Endothelial cell (in vitro differentiated cells): ENCODE measurements around the gene PIK3C2G. TPM values are rescaled to one million over a fixed set of nuclear protein-coding genes. Genes with fewer than 3 reads are reported as not detected.

Experiments used
- DNase-seq: peaks from one replicate; pipeline ENCODE4 v3.0.0; 2021; ENCODE audit warnings: low spot score
- H3K27ac Mint-ChIP-seq: one replicate; pipeline ENCODE4 v1.8.0; 2021; ENCODE audit warnings: mixed read lengths, inconsistent platforms; ENCODE audit not compliant: unreplicated experiment
- H3K27me3 Mint-ChIP-seq: one replicate; pipeline ENCODE4 v1.8.0; 2021; ENCODE audit warnings: mild to moderate bottlenecking, moderate library complexity, mixed read lengths, inconsistent platforms; ENCODE audit not compliant: unreplicated experiment
- H3K36me3 Mint-ChIP-seq: one replicate; pipeline ENCODE4 v1.8.0; 2021; ENCODE audit warnings: mild to moderate bottlenecking, low read depth, mixed read lengths, inconsistent platforms; ENCODE audit not compliant: unreplicated experiment
- H3K4me1 Mint-ChIP-seq: one replicate; pipeline ENCODE4 v1.8.0; 2021; ENCODE audit warnings: mild to moderate bottlenecking, mixed read lengths, inconsistent platforms; ENCODE audit not compliant: unreplicated experiment
- H3K4me3 Mint-ChIP-seq: one replicate; pipeline ENCODE4 v1.8.0; 2021; ENCODE audit warnings: mild to moderate bottlenecking, mixed read lengths, inconsistent platforms; ENCODE audit not compliant: unreplicated experiment
- H3K9me3 Mint-ChIP-seq: one replicate; pipeline ENCODE4 v1.8.0; 2021; ENCODE audit warnings: mixed read lengths, inconsistent platforms; ENCODE audit not compliant: unreplicated experiment
- total RNA-seq: library from RNA; stranded (reverse); fragmentation: NEBNext Ultra II Directional; extraction: Animal tissue kit (Norgen Biotek cat#: 25700); gene quantifications from one replicate; pipeline ENCODE4 v1.2.1, GENCODE V29; 2021; ENCODE audit not compliant: unreplicated experiment
- TF ChIP-seq, protein P1 (sequence below): fragments of 200-600 bp; sonication (generic); IDR thresholded peaks from one replicate; pipeline ENCODE4 v1.5.0; 2021; ENCODE audit warnings: antibody characterized with exemption; ENCODE audit not compliant: unreplicated experiment

PIK3C2G gene
- total RNA-seq, 1 donor from 2014 or later = not detected

GRCh38 chr12:18546399-18546798 is 285.1 kb downstream of the PIK3C2G start:
- H3K27me3 Mint-ChIP-seq = peaks cover 1% of the 10 kb centered on the region
- H3K27ac Mint-ChIP-seq = no peak overlapping the region
- no peaks in the 10 kb centered on the region for H3K36me3 Mint-ChIP-seq
- no peaks in the 10 kb centered on the region for H3K9me3 Mint-ChIP-seq
- TF ChIP-seq, protein P1, sequence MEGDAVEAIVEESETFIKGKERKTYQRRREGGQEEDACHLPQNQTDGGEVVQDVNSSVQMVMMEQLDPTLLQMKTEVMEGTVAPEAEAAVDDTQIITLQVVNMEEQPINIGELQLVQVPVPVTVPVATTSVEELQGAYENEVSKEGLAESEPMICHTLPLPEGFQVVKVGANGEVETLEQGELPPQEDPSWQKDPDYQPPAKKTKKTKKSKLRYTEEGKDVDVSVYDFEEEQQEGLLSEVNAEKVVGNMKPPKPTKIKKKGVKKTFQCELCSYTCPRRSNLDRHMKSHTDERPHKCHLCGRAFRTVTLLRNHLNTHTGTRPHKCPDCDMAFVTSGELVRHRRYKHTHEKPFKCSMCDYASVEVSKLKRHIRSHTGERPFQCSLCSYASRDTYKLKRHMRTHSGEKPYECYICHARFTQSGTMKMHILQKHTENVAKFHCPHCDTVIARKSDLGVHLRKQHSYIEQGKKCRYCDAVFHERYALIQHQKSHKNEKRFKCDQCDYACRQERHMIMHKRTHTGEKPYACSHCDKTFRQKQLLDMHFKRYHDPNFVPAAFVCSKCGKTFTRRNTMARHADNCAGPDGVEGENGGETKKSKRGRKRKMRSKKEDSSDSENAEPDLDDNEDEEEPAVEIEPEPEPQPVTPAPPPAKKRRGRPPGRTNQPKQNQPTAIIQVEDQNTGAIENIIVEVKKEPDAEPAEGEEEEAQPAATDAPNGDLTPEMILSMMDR = no peak
- peaks cover 4% of the 10 kb centered on the region for H3K4me1 Mint-ChIP-seq
- DNase-seq = no peak
- no peak overlapping the region for H3K4me3 Mint-ChIP-seq

GRCh38 chr12:18549598-18549997 is 288.3 kb downstream of the PIK3C2G start:
- H3K36me3 Mint-ChIP-seq = no peaks in the 10 kb centered on the region
- TF ChIP-seq, protein P1 = peak; percentile 54
- no peak overlapping the region for H3K27ac Mint-ChIP-seq
- no peaks in the 10 kb centered on the region for H3K9me3 Mint-ChIP-seq
- H3K4me3 Mint-ChIP-seq = no peak overlapping the region
- no peaks in the 10 kb centered on the region for H3K27me3 Mint-ChIP-seq
- DNase-seq = peak; percentile 7
- peaks cover 4% of the 10 kb centered on the region for H3K4me1 Mint-ChIP-seq

GRCh38 chr12:18551106-18551505 is 289.8 kb downstream of the PIK3C2G start:
- H3K4me3 Mint-ChIP-seq = no peak overlapping the region
- TF ChIP-seq, protein P1 = no peak
- peaks cover 4% of the 10 kb centered on the region for H3K4me1 Mint-ChIP-seq
- no peaks in the 10 kb centered on the region for H3K27me3 Mint-ChIP-seq
- H3K36me3 Mint-ChIP-seq = no peaks in the 10 kb centered on the region
- no peak for DNase-seq
- no peaks in the 10 kb centered on the region for H3K9me3 Mint-ChIP-seq
- no peak overlapping the region for H3K27ac Mint-ChIP-seq

DNA sequence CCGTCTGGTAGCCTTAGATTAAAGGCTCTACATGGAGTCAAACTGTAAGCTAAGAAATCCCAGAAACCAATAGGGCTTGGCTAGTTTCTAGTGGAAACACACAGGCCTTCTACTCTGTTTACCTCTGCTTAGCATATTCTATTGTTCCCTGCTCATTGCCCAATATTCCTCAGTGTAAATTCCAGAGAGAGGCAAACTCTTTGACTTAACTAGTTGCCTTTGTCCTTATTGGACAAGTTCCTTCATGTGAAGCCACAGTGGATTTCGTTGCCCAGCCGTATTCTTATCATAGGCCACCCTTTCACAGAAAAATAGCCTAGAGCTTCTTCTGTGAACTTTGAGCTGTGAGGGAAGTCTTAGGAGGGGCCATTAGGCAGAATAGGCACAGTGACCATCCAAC is 290.4 kb downstream of the PIK3C2G start:
- Mint-ChIP-seq H3K9me3 (no peaks in the 10 kb centered on the region), H3K27me3 (no peaks in the 10 kb centered on the region), H3K27ac (no peak overlapping the region), H3K4me1 (peaks cover 4% of the 10 kb centered on the region), H3K4me3 (no peak overlapping the region), H3K36me3 (no peaks in the 10 kb centered on the region)
- TF ChIP-seq, protein P1 = no peak
- DNase-seq = no peak

GRCh38 chr12:18552829-18553228 is 291.5 kb downstream of the PIK3C2G start:
- Mint-ChIP-seq H3K9me3 (no peaks in the 10 kb centered on the region), H3K4me3 (no peak overlapping the region), H3K4me1 (peaks cover 4% of the 10 kb centered on the region), H3K36me3 (no peaks in the 10 kb centered on the region), H3K27ac (no peak overlapping the region), H3K27me3 (no peaks in the 10 kb centered on the region)
- no peak for DNase-seq
- TF ChIP-seq, protein P1 = no peak
